ENCODE results near the gene SGIP1.
"Not testable (repeated sequence)": the region's sequence is repeated elsewhere in the genome, so short reads cannot be mapped to it uniquely, and the experiment has no call there.

The SGIP1 gene

DNA sequence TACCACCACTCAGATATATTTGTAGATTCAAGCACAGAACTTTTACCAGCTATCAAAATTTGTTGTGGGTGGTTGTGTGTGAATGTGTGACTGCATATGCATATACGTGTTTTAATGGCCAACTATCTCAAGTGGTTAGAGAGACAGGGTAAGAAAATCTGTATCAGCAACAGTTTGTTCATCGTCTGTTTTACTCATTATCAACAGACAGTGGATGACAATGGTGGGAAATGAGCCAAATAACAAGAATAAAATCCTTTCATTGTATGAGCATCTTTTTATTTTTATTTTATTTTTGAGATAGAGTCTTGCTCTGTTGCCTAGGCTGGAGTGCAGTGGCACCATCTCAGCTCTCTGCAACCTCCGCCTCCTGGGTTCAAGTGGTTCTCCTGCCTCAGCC lies 195.6 kb downstream of the SGIP1 start:
- Mint-ChIP-seq H3K27me3 (ENCODE audit: low read depth, poor library complexity) (peaks cover 14% of the 10 kb centered on the region), H3K9me3 (no peaks in the 10 kb centered on the region), H3K4me3 (no peak overlapping the region)

DNA sequence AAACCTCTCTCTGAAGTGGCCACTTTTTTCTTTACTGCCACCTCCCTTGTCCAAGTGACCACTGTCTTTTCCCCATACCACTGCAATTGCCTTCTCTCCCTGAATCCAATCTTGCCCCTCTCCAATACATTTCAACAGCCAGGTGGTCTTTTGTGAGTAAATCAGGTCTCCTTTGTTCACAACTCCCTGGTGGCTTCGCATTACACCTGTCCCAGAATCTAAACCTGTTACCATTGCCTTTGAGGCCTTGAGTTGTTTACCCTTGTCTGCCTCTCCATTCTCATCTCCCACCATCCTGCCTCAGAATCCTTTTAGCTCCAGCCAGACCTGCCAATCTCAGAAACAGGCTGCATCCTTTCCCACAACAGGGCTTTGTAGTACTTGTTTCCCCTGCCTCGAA lies 196.5 kb downstream of the SGIP1 start:
- no peaks in the 10 kb centered on the region for H3K36me3 Mint-ChIP-seq (ENCODE audit: low read depth)
- H3K4me1 Mint-ChIP-seq, result peaks cover 9% of the 10 kb centered on the region
- no peak overlapping the region for H3K4me3 Mint-ChIP-seq

More for the DNA sequence above, 195.6 kb downstream of the SGIP1 start:
- no peak overlapping the region for H3K27ac Mint-ChIP-seq
- H3K4me1 Mint-ChIP-seq, result peaks cover 12% of the 10 kb centered on the region
- TF ChIP-seq, protein P1, sequence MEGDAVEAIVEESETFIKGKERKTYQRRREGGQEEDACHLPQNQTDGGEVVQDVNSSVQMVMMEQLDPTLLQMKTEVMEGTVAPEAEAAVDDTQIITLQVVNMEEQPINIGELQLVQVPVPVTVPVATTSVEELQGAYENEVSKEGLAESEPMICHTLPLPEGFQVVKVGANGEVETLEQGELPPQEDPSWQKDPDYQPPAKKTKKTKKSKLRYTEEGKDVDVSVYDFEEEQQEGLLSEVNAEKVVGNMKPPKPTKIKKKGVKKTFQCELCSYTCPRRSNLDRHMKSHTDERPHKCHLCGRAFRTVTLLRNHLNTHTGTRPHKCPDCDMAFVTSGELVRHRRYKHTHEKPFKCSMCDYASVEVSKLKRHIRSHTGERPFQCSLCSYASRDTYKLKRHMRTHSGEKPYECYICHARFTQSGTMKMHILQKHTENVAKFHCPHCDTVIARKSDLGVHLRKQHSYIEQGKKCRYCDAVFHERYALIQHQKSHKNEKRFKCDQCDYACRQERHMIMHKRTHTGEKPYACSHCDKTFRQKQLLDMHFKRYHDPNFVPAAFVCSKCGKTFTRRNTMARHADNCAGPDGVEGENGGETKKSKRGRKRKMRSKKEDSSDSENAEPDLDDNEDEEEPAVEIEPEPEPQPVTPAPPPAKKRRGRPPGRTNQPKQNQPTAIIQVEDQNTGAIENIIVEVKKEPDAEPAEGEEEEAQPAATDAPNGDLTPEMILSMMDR (IDR thresholded peaks at IDR 0.05), result no peak
- no peak for DNase-seq
- no peaks in the 10 kb centered on the region for H3K36me3 Mint-ChIP-seq (ENCODE audit: low read depth)

DNA sequence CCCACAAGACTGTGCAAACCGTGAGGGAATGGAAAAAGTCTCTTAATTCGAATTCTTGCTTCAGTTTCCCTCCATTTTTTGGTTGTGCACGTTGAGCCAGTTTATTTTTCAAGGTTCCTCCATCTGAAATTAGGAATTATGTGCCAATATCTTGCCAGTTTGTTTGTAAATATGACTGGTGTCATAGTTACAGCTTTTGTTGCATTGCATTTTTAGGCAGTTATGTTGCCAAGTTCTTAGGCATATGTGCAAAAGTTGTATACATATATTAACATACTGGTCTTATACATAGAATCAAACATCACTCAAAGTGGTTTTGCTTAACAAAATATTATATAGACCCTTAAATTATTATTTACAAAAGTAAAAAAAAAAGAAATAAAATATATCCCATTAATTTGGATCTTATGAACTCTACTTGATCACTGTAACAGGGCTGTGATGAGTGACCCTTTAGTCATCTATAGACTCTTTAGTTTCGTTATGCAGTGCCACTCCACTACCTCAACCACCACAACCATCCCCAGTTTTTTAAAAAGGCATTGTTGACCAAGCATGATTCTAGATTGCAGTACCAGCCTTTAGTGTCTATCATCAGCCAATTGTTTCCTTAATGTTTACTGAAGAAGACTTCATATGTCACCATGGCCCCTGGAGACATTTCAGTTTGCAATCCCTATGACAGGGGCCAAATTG lies 197.4 kb downstream of the SGIP1 start:
- H3K27ac Mint-ChIP-seq, result no peak overlapping the region
- H3K36me3 Mint-ChIP-seq (ENCODE audit: low read depth), result no peaks in the 10 kb centered on the region

More for the DNA sequence above, 196.5 kb downstream of the SGIP1 start:
- Mint-ChIP-seq H3K27me3 (ENCODE audit: low read depth, poor library complexity) (peaks cover 9% of the 10 kb centered on the region), H3K9me3 (no peaks in the 10 kb centered on the region), H3K27ac (peak overlapping the region; percentile 3)
- TF ChIP-seq, protein P1 (IDR thresholded peaks at IDR 0.05), result no peak
- no peak for DNase-seq

DNA sequence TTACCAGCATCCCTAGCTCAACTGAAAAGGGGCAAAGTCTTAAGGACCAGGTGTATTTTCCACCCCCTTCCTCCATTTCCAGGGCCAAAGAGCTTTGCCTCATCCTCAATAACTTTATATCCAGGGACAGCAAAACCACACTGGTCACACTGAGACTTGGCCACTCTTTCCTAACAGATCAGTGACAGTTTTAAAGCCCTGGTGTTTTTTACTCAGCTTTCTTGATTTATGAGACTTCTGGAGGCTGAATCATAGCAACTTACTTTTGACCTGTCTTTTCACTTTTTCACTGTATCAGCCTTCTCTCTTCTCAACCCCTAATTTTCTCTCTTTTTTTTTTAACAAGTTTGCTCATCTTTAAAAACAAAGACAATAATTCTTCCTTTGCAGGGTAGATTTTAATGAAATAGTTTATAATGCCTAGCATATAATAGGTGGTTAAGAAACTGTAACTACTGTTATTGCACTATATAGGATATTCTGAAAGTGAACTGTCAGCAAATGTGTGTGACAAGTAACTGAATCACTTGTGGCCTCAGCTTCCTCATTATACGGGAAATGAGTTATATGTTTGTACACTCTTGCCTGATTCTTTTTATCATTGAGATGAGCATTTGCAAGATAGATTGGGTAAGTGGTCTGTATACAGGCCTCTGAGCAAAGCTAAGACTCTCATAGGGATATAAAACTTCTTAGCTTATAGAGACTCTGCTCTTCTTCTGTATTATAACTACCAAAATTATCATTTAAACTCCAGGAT lies 198.6 kb downstream of the SGIP1 start:
- TF ChIP-seq, protein P1 (IDR thresholded peaks at IDR 0.05), result no peak
- DNase-seq, result no peak
- H3K36me3 Mint-ChIP-seq (ENCODE audit: low read depth), result no peaks in the 10 kb centered on the region
- no peaks in the 10 kb centered on the region for H3K9me3 Mint-ChIP-seq
- H3K4me3 Mint-ChIP-seq, result no peak overlapping the region
- H3K4me1 Mint-ChIP-seq, result peaks cover 9% of the 10 kb centered on the region
- H3K27me3 Mint-ChIP-seq (ENCODE audit: low read depth, poor library complexity), result no peaks in the 10 kb centered on the region
- H3K27ac Mint-ChIP-seq, result no peak overlapping the region

More for the DNA sequence above, 197.4 kb downstream of the SGIP1 start:
- TF ChIP-seq, protein P1 (IDR thresholded peaks at IDR 0.05), result no peak
- Mint-ChIP-seq H3K4me3 (no peak overlapping the region), H3K4me1 (peaks cover 9% of the 10 kb centered on the region), H3K9me3 (no peaks in the 10 kb centered on the region), H3K27me3 (ENCODE audit: low read depth, poor library complexity) (peaks cover 9% of the 10 kb centered on the region)
- no peak for DNase-seq

DNA sequence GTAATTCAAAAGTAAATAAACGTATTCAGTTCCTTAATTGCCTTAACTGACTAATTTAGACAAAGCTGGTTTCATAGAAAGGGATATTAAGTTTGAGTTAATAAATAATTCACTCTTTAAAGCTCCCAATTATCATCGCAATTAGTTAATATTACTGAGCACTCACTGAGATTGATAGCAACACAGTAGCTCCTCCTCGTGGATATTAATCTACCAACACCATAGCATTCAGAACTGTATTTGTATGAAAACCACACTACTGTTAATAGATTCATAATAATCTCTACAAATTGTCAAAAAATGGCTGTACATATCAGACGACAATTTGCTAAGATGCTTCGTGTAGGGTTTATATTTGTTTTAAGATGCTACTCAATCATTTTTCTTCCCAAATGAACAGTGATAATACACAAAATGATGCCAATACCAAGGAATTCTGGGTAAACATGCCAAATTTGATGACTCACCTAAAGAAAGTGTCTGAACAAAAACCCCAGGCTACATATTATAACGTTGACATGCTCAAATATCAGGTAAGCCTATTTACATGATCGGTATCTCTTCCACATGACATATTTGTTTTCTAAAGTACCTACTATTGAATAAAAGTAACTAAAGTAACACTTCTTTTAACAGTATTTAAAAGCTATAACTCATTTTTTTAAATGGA lies 199.5 kb downstream of the SGIP1 start:
- no peak overlapping the region for H3K4me3 Mint-ChIP-seq
- no peak overlapping the region for H3K27ac Mint-ChIP-seq
- H3K4me1 Mint-ChIP-seq, result peaks cover 9% of the 10 kb centered on the region
- H3K27me3 Mint-ChIP-seq (ENCODE audit: low read depth, poor library complexity), result no peaks in the 10 kb centered on the region
- no peaks in the 10 kb centered on the region for H3K9me3 Mint-ChIP-seq
- DNase-seq, result no peak
- H3K36me3 Mint-ChIP-seq (ENCODE audit: low read depth), result no peaks in the 10 kb centered on the region
- TF ChIP-seq, protein P1 (IDR thresholded peaks at IDR 0.05), result no peak

DNA sequence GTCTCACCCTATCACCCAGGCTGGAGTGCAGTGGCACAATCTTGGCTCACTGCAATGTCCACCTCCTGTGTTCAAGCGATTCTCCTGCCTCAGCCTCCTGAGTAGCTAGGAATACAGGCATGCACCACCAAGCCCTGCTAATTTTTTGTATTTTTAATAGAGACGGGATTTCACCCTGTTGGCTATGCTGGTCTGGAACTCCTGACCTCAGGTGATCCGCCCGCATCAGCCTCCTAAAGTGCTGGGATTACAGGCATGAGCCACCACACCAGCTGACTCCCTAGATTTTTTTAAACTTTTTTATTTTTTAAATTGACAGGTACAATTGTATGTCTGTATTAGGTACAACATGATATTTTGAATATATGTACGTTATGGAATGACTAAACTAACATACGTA lies 200.6 kb downstream of the SGIP1 start:
- not testable (repeated sequence) for H3K9me3 Mint-ChIP-seq; H3K4me3 Mint-ChIP-seq; H3K36me3 Mint-ChIP-seq (ENCODE audit: low read depth); H3K27me3 Mint-ChIP-seq (ENCODE audit: low read depth, poor library complexity); H3K27ac Mint-ChIP-seq; DNase-seq
- peaks cover 15% of the 10 kb centered on the region for H3K4me1 Mint-ChIP-seq
